DND-41 (cell line): Measurements from ENCODE around the gene IL20.

Source experiments
- ATAC-seq: fragments of 200-7000 bp; cut with Tn5 transposase; 3 replicates; pipeline ENCODE4 v1.9.1; 2021; ENCODE audit warnings: low read depth; ENCODE audit not compliant: insufficient read depth
- DNase-seq: peaks from one replicate; pipeline ENCODE4 v3.0.0-alpha.2; 2020
- H2AFZ ChIP-seq: 2 replicates; pipeline ENCODE4 v1.6.0; 2012; ENCODE audit warnings: low read depth, low read length
- H3K27ac ChIP-seq: 2 replicates; pipeline ENCODE4 v1.5.1; 2012; ENCODE audit warnings: low read length, inconsistent platforms
- H3K27me3 ChIP-seq: fragments of 200-600 bp; sonication (generic); 2 replicates; pipeline ENCODE4 v1.6.0; 2012; ENCODE audit warnings: low read length, mild to moderate bottlenecking, inconsistent platforms; ENCODE audit not compliant: insufficient read depth, poor library complexity
- H3K36me3 ChIP-seq: 2 replicates; pipeline ENCODE4 v1.5.1; 2012; ENCODE audit warnings: low read length, inconsistent platforms; ENCODE audit not compliant: insufficient read depth
- H3K4me1 ChIP-seq: 2 replicates; pipeline ENCODE4 v1.5.1; 2012; ENCODE audit warnings: mild to moderate bottlenecking, low read length; ENCODE audit not compliant: insufficient read depth
- H3K4me2 ChIP-seq: 2 replicates; pipeline ENCODE4 v1.6.0; 2012; ENCODE audit warnings: mild to moderate bottlenecking, moderate library complexity, low read length, inconsistent platforms; ENCODE audit not compliant: insufficient read depth
- H3K4me3 ChIP-seq, 2 experiments: fragments of 200-600 bp in 1 of 2; shearing (Covaris generic) in 1 of 2; 2 replicates each; pipeline ENCODE4 v1.5.1; 2012 to 2016; ENCODE audit warnings: inconsistent platforms in 2 of 2, low read length in 2 of 2, mild to moderate bottlenecking in 2 of 2, low read depth in 1 of 2, moderate library complexity in 1 of 2
- H3K79me2 ChIP-seq: 2 replicates; pipeline ENCODE4 v1.6.0; 2012; ENCODE audit warnings: low read length, inconsistent platforms; ENCODE audit not compliant: insufficient read depth
- H3K9ac ChIP-seq: 2 replicates; pipeline ENCODE4 v1.6.0; 2012; ENCODE audit warnings: low read depth, mild to moderate bottlenecking, inconsistent platforms, low read length, moderate library complexity
- H3K9me3 ChIP-seq: 2 replicates; pipeline ENCODE4 v1.5.1; 2012; ENCODE audit warnings: low read length, moderate library complexity, mild to moderate bottlenecking, inconsistent platforms; ENCODE audit not compliant: insufficient read depth, severe bottlenecking
- H4K20me1 ChIP-seq: 2 replicates; pipeline ENCODE4 v1.6.0; 2012; ENCODE audit warnings: low read length; ENCODE audit not compliant: insufficient read depth
- EZH2 ChIP-seq: IDR thresholded peaks from 3 replicates; pipeline ENCODE4 v1.6.1; 2012; ENCODE audit warnings: borderline replicate concordance, low read depth, mild to moderate bottlenecking, moderate library complexity, low read length, inconsistent platforms; ENCODE audit not compliant: severe bottlenecking
- TF ChIP-seq, protein P1 (sequence below): IDR thresholded peaks from 2 replicates; pipeline ENCODE4 v1.5.1; 2012; ENCODE audit warnings: borderline replicate concordance, low read length, moderate library complexity, mild to moderate bottlenecking; ENCODE audit not compliant: poor library complexity, severe bottlenecking; ENCODE audit errors: extremely low read depth

The IL20 gene

DNA sequence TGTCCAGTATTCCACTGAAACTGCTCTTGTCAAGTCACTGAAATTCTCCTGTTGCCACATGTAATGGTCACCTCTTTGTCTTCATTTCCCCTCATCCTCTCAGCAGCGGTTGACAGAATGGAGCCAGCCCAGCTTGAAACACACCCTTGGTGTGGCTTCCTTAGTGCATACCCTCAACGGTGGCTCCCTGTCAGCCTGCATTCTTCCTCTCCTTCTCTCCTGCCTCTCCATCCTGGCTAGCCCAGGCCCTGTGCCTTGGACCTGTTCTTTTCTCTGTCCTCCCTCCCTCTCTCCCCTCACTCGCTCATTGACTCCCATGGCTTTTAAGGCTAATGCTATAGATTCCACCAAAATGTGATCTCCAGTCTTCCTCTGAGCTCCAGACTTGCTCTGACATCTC lies 52.7 kb downstream of the IL20 start:
- Histone ChIP-seq H3K79me2 (peaks cover 40% of the 10 kb centered on the region), H2AFZ (no peak overlapping the region), H3K4me1 (peaks cover 56% of the 10 kb centered on the region), H3K9ac (no peak overlapping the region), H3K4me2 (peak overlapping the region; percentile 14), H3K36me3 (peaks cover 13% of the 10 kb centered on the region), H3K9me3 (no peaks in the 10 kb centered on the region), H3K27ac (peak overlapping the region; percentile 57), H3K27me3 (no peaks in the 10 kb centered on the region), H3K4me3 (no peak overlapping the region), H4K20me1 (no peaks in the 10 kb centered on the region)
- no peak for TF ChIP-seq EZH2
- TF ChIP-seq, protein P1, sequence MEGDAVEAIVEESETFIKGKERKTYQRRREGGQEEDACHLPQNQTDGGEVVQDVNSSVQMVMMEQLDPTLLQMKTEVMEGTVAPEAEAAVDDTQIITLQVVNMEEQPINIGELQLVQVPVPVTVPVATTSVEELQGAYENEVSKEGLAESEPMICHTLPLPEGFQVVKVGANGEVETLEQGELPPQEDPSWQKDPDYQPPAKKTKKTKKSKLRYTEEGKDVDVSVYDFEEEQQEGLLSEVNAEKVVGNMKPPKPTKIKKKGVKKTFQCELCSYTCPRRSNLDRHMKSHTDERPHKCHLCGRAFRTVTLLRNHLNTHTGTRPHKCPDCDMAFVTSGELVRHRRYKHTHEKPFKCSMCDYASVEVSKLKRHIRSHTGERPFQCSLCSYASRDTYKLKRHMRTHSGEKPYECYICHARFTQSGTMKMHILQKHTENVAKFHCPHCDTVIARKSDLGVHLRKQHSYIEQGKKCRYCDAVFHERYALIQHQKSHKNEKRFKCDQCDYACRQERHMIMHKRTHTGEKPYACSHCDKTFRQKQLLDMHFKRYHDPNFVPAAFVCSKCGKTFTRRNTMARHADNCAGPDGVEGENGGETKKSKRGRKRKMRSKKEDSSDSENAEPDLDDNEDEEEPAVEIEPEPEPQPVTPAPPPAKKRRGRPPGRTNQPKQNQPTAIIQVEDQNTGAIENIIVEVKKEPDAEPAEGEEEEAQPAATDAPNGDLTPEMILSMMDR, result no peak
- DNase-seq, result no peak
- ATAC-seq, result no peak
